ENCODE data around the gene NAALADL2.
"Not testable (repeated sequence)": the region's sequence is repeated elsewhere in the genome, so short reads cannot be mapped to it uniquely, and the experiment has no call there.

NAALADL2 gene

GRCh38 chr3:175822766-175823491, 963.8 kb downstream of the NAALADL2 start:
- not testable (repeated sequence) for DNase-seq

DNA sequence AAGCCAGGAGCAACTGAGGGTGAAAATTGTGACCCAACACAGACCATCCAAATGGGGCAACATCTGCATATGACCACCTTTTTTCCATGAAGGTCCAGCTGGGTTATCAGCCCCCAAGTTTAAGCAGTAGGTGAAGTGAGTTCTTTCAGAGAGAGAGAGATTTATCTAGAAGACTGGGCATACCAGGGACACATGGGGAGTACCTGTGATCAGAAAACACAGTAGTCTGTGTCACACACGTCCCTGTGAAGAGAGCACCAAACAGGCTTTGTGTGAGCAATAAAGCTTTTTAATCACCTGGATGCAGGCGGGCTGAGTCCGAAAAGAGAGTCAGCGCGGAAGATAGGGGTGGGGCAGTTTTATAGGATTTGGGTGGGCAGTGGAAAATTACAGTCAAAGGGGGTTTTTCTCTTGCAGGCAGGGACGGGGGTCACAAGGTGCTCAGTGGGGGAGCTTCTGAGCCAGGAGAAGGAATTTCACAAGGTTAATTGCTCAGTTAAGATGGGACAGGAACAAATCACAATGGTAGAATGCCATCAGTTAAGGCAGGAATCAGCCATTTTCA, 966.0 kb downstream of the NAALADL2 start:
- DNase-seq, result not testable (repeated sequence)

DNA sequence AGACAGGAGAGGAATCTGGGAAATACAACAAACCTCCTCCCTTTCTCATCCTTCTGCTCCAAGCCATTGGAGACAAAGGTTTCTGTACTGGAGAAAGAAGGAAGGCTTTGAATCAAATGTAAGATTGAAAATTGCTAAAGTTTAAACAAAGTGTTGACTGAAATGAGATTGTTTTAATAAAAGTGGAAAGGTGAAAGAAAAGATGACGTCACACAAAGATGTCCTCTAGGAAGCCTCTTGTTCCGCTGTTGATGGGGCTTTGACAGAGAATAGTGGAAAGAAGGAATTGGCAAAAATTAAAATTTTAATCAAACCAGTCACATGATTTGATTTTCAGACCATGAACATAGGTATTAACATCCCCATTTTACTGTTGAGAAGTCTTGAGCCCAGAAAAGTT, 967.6 kb downstream of the NAALADL2 start:
- DNase-seq, result no peak

DNA sequence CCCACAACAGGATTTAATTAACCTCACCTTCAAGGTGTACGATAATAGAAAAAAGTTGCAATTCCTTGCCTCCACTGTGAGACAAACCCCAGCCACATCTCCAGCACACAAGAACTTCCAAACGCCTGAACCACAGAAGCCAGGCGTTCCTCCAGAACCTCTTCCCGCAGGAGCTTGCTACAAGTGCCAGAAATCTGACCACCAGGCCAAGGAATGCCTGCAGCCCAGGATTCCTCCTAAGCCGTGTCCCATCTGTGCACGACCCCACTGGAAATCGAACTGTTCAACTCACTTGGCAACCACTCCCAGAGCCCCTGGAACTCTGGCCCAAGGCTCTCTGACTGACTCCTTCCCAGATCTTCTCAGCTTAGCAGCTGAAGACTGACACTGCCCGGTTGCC, 970.7 kb downstream of the NAALADL2 start:
- not testable (repeated sequence) for DNase-seq

DNA sequence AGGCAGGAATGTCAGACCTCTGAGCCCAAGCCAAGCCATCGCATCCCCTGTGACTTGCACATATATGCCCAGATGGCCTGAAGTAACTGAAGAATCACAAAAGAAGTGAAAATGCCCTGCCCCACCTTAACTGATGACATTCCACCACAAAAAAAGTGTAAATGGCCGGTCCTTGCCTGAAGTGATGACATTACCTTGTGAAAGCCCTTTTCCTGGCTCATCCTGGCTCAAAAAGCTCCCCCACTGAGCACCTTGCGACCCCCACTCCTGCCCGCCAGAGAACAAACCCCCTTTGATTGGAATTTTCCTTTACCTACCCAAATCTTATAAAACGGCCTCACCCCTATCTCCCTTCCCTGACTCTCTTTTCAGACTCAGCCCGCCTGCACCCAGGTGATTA, 976.6 kb downstream of the NAALADL2 start:
- DNase-seq, result not testable (repeated sequence)

- no peak for DNase-seq
Measured at GRCh38 chr3:175836617-175837016, 977.5 kb downstream of the NAALADL2 start.

DNA sequence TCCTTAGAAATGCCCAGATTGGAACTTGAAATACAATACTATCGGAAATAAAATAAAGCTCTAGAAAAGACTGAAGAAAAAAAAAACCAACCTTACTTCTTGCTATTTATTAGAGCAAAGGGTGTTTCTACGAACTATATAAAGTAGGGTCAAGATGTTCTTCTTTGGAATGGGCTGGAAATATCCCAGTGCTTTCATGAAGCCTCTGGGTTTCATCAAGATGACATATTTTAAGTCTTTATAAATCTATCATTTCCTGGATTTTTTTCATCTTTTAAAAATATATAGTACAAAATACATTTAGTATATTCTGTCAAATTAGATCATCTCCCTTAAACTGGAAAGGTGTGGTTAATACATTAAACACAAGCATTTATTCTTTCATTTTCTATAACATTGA, 978.8 kb downstream of the NAALADL2 start:
- no peak for DNase-seq

DNA sequence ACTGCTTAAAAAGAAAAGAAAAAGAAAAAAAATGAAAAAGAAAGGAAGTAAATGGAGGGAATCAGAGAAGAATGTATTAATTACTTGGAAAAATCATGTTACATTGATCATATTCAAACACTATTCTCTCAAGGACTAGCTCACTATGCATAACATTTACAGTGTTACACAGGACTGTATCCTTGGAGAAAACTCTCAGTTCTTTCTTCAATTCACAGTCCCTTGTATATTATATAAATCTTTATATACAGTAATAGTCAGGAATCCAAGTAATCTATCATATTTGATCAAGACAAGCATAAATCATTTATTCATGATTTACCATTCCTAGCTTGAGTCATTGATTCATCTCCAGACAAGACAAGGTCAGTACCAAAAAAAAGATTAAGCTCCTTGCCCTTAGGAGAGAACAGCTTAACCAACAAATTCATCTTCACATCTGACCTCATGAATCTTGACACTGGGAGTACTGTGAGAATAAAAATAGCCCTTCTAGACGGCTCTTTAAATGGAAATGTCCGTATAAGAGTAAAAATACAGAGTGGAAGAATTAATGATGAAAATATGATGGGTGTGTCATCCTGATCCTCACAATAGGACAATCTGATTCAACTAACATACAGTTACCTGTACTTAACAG, 980.4 kb downstream of the NAALADL2 start:
- no peak for DNase-seq

DNA sequence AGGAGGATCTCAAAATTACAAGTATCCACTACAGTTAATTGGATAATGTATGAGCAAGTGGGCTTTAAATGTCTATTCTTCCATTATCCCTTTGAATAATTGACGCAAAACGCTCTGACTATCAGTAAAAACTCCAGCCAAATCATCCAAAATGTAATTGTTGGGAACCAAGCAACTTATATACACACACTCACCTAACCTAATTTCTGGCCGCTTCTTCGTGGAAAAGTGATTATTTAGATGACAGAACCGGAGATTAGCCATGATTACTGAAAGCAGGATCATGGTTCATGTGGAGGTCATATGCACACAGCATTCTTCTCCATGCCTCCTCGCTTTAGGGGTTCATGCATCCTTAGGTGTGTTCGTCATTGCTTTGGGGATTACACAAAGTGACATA, 992.4 kb downstream of the NAALADL2 start:
- DNase-seq, result no peak

GRCh38 chr3:175852560-175852959, 993.4 kb downstream of the NAALADL2 start:
- DNase-seq, result no peak

GRCh38 chr3:175857666-175858270, 998.6 kb downstream of the NAALADL2 start:
- no peak for DNase-seq

Measured in CD4-positive, alpha-beta T cell treated with Interleukin-12 subunit alpha and Interleukin-12 subunit beta, for 1 hour (primary cell).